Erythroblast (primary cell): Measurements from ENCODE around the gene TMPRSS5.

Experiments
- GATA1 ChIP-seq: IDR thresholded peaks from 2 replicates; pipeline ENCODE4 v1.6.1; 2011; ENCODE audit warnings: low read depth, mild to moderate bottlenecking, control low read depth, low read length, moderate library complexity
- POLR2A ChIP-seq: IDR thresholded peaks from 2 replicates; pipeline ENCODE4 v1.6.1; 2011; ENCODE audit warnings: mild to moderate bottlenecking, low read length

- no peak for TF ChIP-seq POLR2A
- no peak for TF ChIP-seq GATA1
Measured at GRCh38 chr11:113685654-113686359, 20.3 kb downstream of the TMPRSS5 start.
